ENCODE data around the gene TMEM74B. TPM values are rescaled to one million over a fixed set of nuclear protein-coding genes. Genes with fewer than 3 reads are reported as not detected.

The TMEM74B gene
- total and polyA plus RNA-seq, 10 of the 15 experiments (the other 5 are each of a cell fraction or from before 2014, with no cell fraction given): 0.07 TPM; not detected in 9

- H3K36me3 ChIP-seq (ENCODE audit: control insufficient read depth in 2 of 2, insufficient read depth in 2 of 2, low read length in 1 of 2): peaks cover 21 to 27% of the 10 kb centered on the region in 2 experiments
- TF ChIP-seq SIX5 (IDR thresholded peaks at IDR 0.05; ENCODE audit: low read depth, low read length, severe bottlenecking) (no peak), KAT2A (conservative IDR thresholded peaks at IDR 0.05; ENCODE audit: control insufficient read depth, low read depth, low read length) (no peak), BACH1 (IDR thresholded peaks at IDR 0.05; ENCODE audit: borderline replicate concordance) (no peak), RAD51 (IDR thresholded peaks at IDR 0.05) (no peak), ZNF384 (IDR thresholded peaks at IDR 0.05; ENCODE audit: borderline replicate concordance, low read depth, low read length) (no peak)
- intact Hi-C loops (cut with micrococcal nuclease; ENCODE audit: unreplicated experiment): no loop called here
- no peaks in the 10 kb centered on the region for H3K4me1 ChIP-seq (ENCODE audit: control insufficient read depth, insufficient read depth, low read length)
- FAIRE-seq (no peak), ATAC-seq (no peak), DNase-seq (ENCODE audit: low read depth, low spot score) (no peak)
- POLR2A ChIA-PET: no interaction called here
- 94% methylated on average over 3 of the region's 3 CpGs for WGBS (ENCODE audit: insufficient coverage, insufficient replicate concordance, low lambda C conversion rate, missing lambda C conversion rate)
- peaks cover 2% of the 10 kb centered on the region; the same call in 2 of the 3 replicates for H3K9me3 ChIP-seq (replicated peaks; ENCODE audit: control insufficient read depth, insufficient read depth, low read length)
- H3K27me3 ChIP-seq (replicated peaks in 1 of 2; ENCODE audit: control insufficient read depth in 2 of 2, insufficient read depth in 2 of 2, low read length in 1 of 2): no peaks in the 10 kb centered on the region
- H2AFZ ChIP-seq (ENCODE audit: control insufficient read depth, low read depth, low read length): no peak overlapping the region
- no peaks in the 10 kb centered on the region for H4K20me1 ChIP-seq (ENCODE audit: control insufficient read depth, insufficient read depth)
- no TSS peak for BruUV-seq (replicated peaks)
- peaks cover 2% of the 10 kb centered on the region; the same call in 1 of the 2 replicates for H3K79me2 ChIP-seq (ENCODE audit: control insufficient read depth, insufficient read depth, low read length)
- RAD21 ChIA-PET (ENCODE audit: unreplicated experiment): no interaction called here
- in situ Hi-C loops (cut with MboI): no loop called here
- CTCF ChIA-PET: interaction anchor here (1.2 kb wide), 1 partner anchor 13 kb away, joined by 4 read pairs; no protein-coding TSS in a partner anchor
- no peak overlapping the region for H3K4me3 ChIP-seq
- no peak overlapping the region for H3K27ac ChIP-seq (ENCODE audit: control insufficient read depth, insufficient read depth)
- no peak overlapping the region for H3K9ac ChIP-seq (ENCODE audit: control insufficient read depth, insufficient read depth, low read length)
- SMC1A ChIA-PET (ENCODE audit: uncharacterized antibody, unreplicated experiment): interaction anchor here (0.7 to 2.0 kb wide), 2 partner anchors 10 to 52 kb away, joined by 3 to 6 read pairs; no protein-coding TSS in a partner anchor
- no peak overlapping the region for H3K4me2 ChIP-seq (ENCODE audit: control insufficient read depth, insufficient read depth)
Observed at GRCh38 chr20:1131354-1131753, 53.4 kb downstream of the TMEM74B start.

GRCh38 chr20:1130847-1131246 is 53.9 kb downstream of the TMEM74B start:
- WGBS (ENCODE audit: insufficient coverage, insufficient replicate concordance, low lambda C conversion rate, missing lambda C conversion rate): 44% methylated on average over 5 of the region's 5 CpGs

More at GRCh38 chr20:1130847-1131246, 53.9 kb downstream of the TMEM74B start:
- FAIRE-seq (no peak), DNase-seq (ENCODE audit: low read depth, low spot score) (no peak), ATAC-seq (peak; percentile 15; the same call in 1 of the 3 replicates)
- H3K27ac ChIP-seq (ENCODE audit: control insufficient read depth, insufficient read depth): no peak overlapping the region
- H3K36me3 ChIP-seq (ENCODE audit: control insufficient read depth in 2 of 2, insufficient read depth in 2 of 2, low read length in 1 of 2): peaks cover 22 to 26% of the 10 kb centered on the region in 2 experiments
- ChIA-PET SMC1A (ENCODE audit: uncharacterized antibody, unreplicated experiment) (no interaction called here), RAD21 (ENCODE audit: unreplicated experiment) (no interaction called here), POLR2A (interaction anchor here (0.6 kb wide), 1 partner anchor 9 kb away, joined by 3 read pairs; no protein-coding TSS in a partner anchor), CTCF (no interaction called here)
- TF ChIP-seq ATF3 (IDR thresholded peaks at IDR 0.05; ENCODE audit: borderline replicate concordance, extremely low read depth, low read depth, low read length) (no peak), SPI1 (IDR thresholded peaks at IDR 0.05; ENCODE audit: borderline replicate concordance, insufficient read depth, low read depth, low read length) (peak; percentile 67; the same call in 1 of the 2 replicates)
- in situ Hi-C loops (cut with MboI) (no loop called here), intact Hi-C loops (cut with micrococcal nuclease; ENCODE audit: unreplicated experiment) (no loop called here)
- H3K9me3 ChIP-seq (replicated peaks; ENCODE audit: control insufficient read depth, insufficient read depth, low read length): peaks cover 2% of the 10 kb centered on the region; the same call in 2 of the 3 replicates
- H2AFZ ChIP-seq (ENCODE audit: control insufficient read depth, low read depth, low read length): no peak overlapping the region
- no TSS peak for BruUV-seq (replicated peaks)
- H3K4me2 ChIP-seq (ENCODE audit: control insufficient read depth, insufficient read depth): no peak overlapping the region
- peaks cover 2% of the 10 kb centered on the region; the same call in 1 of the 2 replicates for H3K79me2 ChIP-seq (ENCODE audit: control insufficient read depth, insufficient read depth, low read length)
- no peak overlapping the region for H3K4me3 ChIP-seq
- no peaks in the 10 kb centered on the region for H4K20me1 ChIP-seq (ENCODE audit: control insufficient read depth, insufficient read depth)
- H3K27me3 ChIP-seq (replicated peaks in 1 of 2; ENCODE audit: control insufficient read depth in 2 of 2, insufficient read depth in 2 of 2, low read length in 1 of 2): no peaks in the 10 kb centered on the region
- no peak overlapping the region for H3K9ac ChIP-seq (ENCODE audit: control insufficient read depth, insufficient read depth, low read length)
- no peaks in the 10 kb centered on the region for H3K4me1 ChIP-seq (ENCODE audit: control insufficient read depth, insufficient read depth, low read length)

Other genes starting within 250 kb of the TMEM74B start
- not detected in 2 replicates for gene RSPO4, start 182.7 kb downstream of the TMEM74B start, total RNA-seq (2014; rRNA removed)
- gene RSPO4, start 182.7 kb downstream of the TMEM74B start, total RNA-seq (2014; rRNA removed; fragmentation: Illumina TruSeq; extraction: Trizol): not detected in 2 replicates
- not detected in 2 replicates for gene RSPO4, start 182.7 kb downstream of the TMEM74B start, total RNA-seq (2021)
- not detected in 2 replicates for gene RSPO4, start 182.7 kb downstream of the TMEM74B start, polyA plus RNA-seq (2011; rRNA removed)
- gene RSPO4, start 182.7 kb downstream of the TMEM74B start, polyA plus RNA-seq (2014; fragmentation: Illumina TruSeq; extraction: Trizol): not detected in 2 replicates
- gene RSPO4, start 182.7 kb downstream of the TMEM74B start, polyA plus RNA-seq (2014; fragmentation: Nextera tagmentation; extraction: Ambion mirVana): not detected
- gene RSPO4, start 182.7 kb downstream of the TMEM74B start, polyA plus RNA-seq (2014; rRNA removed): 0.06 and 0.08 TPM in 2 replicates
- gene RSPO4, start 182.7 kb downstream of the TMEM74B start, polyA plus RNA-seq (2016; fragmentation: Nextera tagmentation; extraction: Ambion mirVana): not detected
- gene PSMF1, start 66.4 kb downstream of the TMEM74B start, total RNA-seq (2014; rRNA removed): 30.2 and 32.9 TPM in 2 replicates
- gene PSMF1, start 66.4 kb downstream of the TMEM74B start, total RNA-seq (2014; rRNA removed; fragmentation: Illumina TruSeq; extraction: Trizol): 35.2 and 35.8 TPM in 2 replicates
- gene PSMF1, start 66.4 kb downstream of the TMEM74B start, total RNA-seq (2021): 156 and 167 TPM in 2 replicates
- 29.3 and 45.9 TPM in 2 replicates for gene PSMF1, start 66.4 kb downstream of the TMEM74B start, polyA plus RNA-seq (2011; rRNA removed)
- gene PSMF1, start 66.4 kb downstream of the TMEM74B start, polyA plus RNA-seq (2014; fragmentation: Illumina TruSeq; extraction: Trizol): 68.1 and 171 TPM in 2 replicates
- 10 to 100 TPM; 14.2 to 14.4 TPM for gene PSMF1, start 66.4 kb downstream of the TMEM74B start, polyA plus RNA-seq (2014; fragmentation: Nextera tagmentation; extraction: Ambion mirVana)
- gene PSMF1, start 66.4 kb downstream of the TMEM74B start, polyA plus RNA-seq (2014; rRNA removed): 27.3 and 35.1 TPM in 2 replicates
- gene PSMF1, start 66.4 kb downstream of the TMEM74B start, polyA plus RNA-seq (2016; fragmentation: Nextera tagmentation; extraction: Ambion mirVana): 100 to 1,000 TPM; 159 to 173 TPM
- gene C20orf202, start 18.5 kb upstream of the TMEM74B start, total RNA-seq (2014; rRNA removed): not detected in 2 replicates
- gene C20orf202, start 18.5 kb upstream of the TMEM74B start, total RNA-seq (2014; rRNA removed; fragmentation: Illumina TruSeq; extraction: Trizol): not detected in 2 replicates
- gene C20orf202, start 18.5 kb upstream of the TMEM74B start, total RNA-seq (2021): not detected in 2 replicates
- gene C20orf202, start 18.5 kb upstream of the TMEM74B start, polyA plus RNA-seq (2011; rRNA removed): 0.04 and 0.10 TPM in 2 replicates
- 0.04 TPM in 1 of 2 replicates, not detected in the other for gene C20orf202, start 18.5 kb upstream of the TMEM74B start, polyA plus RNA-seq (2014; fragmentation: Illumina TruSeq; extraction: Trizol)
- gene C20orf202, start 18.5 kb upstream of the TMEM74B start, polyA plus RNA-seq (2014; fragmentation: Nextera tagmentation; extraction: Ambion mirVana): not detected
- 0.08 TPM in 1 of 2 replicates, not detected in the other for gene C20orf202, start 18.5 kb upstream of the TMEM74B start, polyA plus RNA-seq (2014; rRNA removed)
- not detected for gene C20orf202, start 18.5 kb upstream of the TMEM74B start, polyA plus RNA-seq (2016; fragmentation: Nextera tagmentation; extraction: Ambion mirVana)
- not detected in 2 replicates for gene RAD21L1, start 41.1 kb upstream of the TMEM74B start, total RNA-seq (2014; rRNA removed)
- not detected in 2 replicates for gene RAD21L1, start 41.1 kb upstream of the TMEM74B start, total RNA-seq (2014; rRNA removed; fragmentation: Illumina TruSeq; extraction: Trizol)
- gene RAD21L1, start 41.1 kb upstream of the TMEM74B start, total RNA-seq (2021): not detected in 2 replicates
- not detected in 2 replicates for gene RAD21L1, start 41.1 kb upstream of the TMEM74B start, polyA plus RNA-seq (2011; rRNA removed)
- 0.14 TPM in 1 of 2 replicates, not detected in the other for gene RAD21L1, start 41.1 kb upstream of the TMEM74B start, polyA plus RNA-seq (2014; fragmentation: Illumina TruSeq; extraction: Trizol)
- gene RAD21L1, start 41.1 kb upstream of the TMEM74B start, polyA plus RNA-seq (2014; fragmentation: Nextera tagmentation; extraction: Ambion mirVana): not detected
- gene RAD21L1, start 41.1 kb upstream of the TMEM74B start, polyA plus RNA-seq (2014; rRNA removed): not detected in 2 replicates
- gene RAD21L1, start 41.1 kb upstream of the TMEM74B start, polyA plus RNA-seq (2016; fragmentation: Nextera tagmentation; extraction: Ambion mirVana): not detected
- gene SNPH, start 81.3 kb upstream of the TMEM74B start, total RNA-seq (2014; rRNA removed): 0.45 and 0.49 TPM in 2 replicates
- 0.13 and 0.14 TPM in 2 replicates for gene SNPH, start 81.3 kb upstream of the TMEM74B start, total RNA-seq (2014; rRNA removed; fragmentation: Illumina TruSeq; extraction: Trizol)
- 0.31 and 0.53 TPM in 2 replicates for gene SNPH, start 81.3 kb upstream of the TMEM74B start, total RNA-seq (2021)
- gene SNPH, start 81.3 kb upstream of the TMEM74B start, polyA plus RNA-seq (2011; rRNA removed): not detected in 2 replicates
- 0.05 and 0.15 TPM in 2 replicates for gene SNPH, start 81.3 kb upstream of the TMEM74B start, polyA plus RNA-seq (2014; fragmentation: Illumina TruSeq; extraction: Trizol)
- under 1 TPM in 1 of 2 experiments, not detected in 1; 0.02 TPM for gene SNPH, start 81.3 kb upstream of the TMEM74B start, polyA plus RNA-seq (2014; fragmentation: Nextera tagmentation; extraction: Ambion mirVana)
- 0.27 and 0.40 TPM in 2 replicates for gene SNPH, start 81.3 kb upstream of the TMEM74B start, polyA plus RNA-seq (2014; rRNA removed)
- under 1 TPM; 0.37 to 0.44 TPM for gene SNPH, start 81.3 kb upstream of the TMEM74B start, polyA plus RNA-seq (2016; fragmentation: Nextera tagmentation; extraction: Ambion mirVana)
- gene SDCBP2, start 144.2 kb upstream of the TMEM74B start, total RNA-seq (2014; rRNA removed): 0.60 and 1.1 TPM in 2 replicates
- gene SDCBP2, start 144.2 kb upstream of the TMEM74B start, total RNA-seq (2014; rRNA removed; fragmentation: Illumina TruSeq; extraction: Trizol): 0.45 and 0.60 TPM in 2 replicates
- gene SDCBP2, start 144.2 kb upstream of the TMEM74B start, total RNA-seq (2021): 0.77 and 1.5 TPM in 2 replicates
- gene SDCBP2, start 144.2 kb upstream of the TMEM74B start, polyA plus RNA-seq (2011; rRNA removed): 1.3 and 1.5 TPM in 2 replicates
- gene SDCBP2, start 144.2 kb upstream of the TMEM74B start, polyA plus RNA-seq (2014; fragmentation: Illumina TruSeq; extraction: Trizol): 0.51 and 0.96 TPM in 2 replicates
- gene SDCBP2, start 144.2 kb upstream of the TMEM74B start, polyA plus RNA-seq (2014; fragmentation: Nextera tagmentation; extraction: Ambion mirVana): under 1 TPM in 1 of 2 experiments, not detected in 1; 0.16 TPM
- 1.3 and 1.9 TPM in 2 replicates for gene SDCBP2, start 144.2 kb upstream of the TMEM74B start, polyA plus RNA-seq (2014; rRNA removed)
- 1 to 10 TPM; 1.4 to 2.4 TPM for gene SDCBP2, start 144.2 kb upstream of the TMEM74B start, polyA plus RNA-seq (2016; fragmentation: Nextera tagmentation; extraction: Ambion mirVana)
- gene FKBP1A, start 208.1 kb upstream of the TMEM74B start, total RNA-seq (2014; rRNA removed): 88.4 and 103 TPM in 2 replicates
- gene FKBP1A, start 208.1 kb upstream of the TMEM74B start, total RNA-seq (2014; rRNA removed; fragmentation: Illumina TruSeq; extraction: Trizol): 121 and 129 TPM in 2 replicates
- gene FKBP1A, start 208.1 kb upstream of the TMEM74B start, total RNA-seq (2021): 249 and 256 TPM in 2 replicates
- 412 and 519 TPM in 2 replicates for gene FKBP1A, start 208.1 kb upstream of the TMEM74B start, polyA plus RNA-seq (2011; rRNA removed)
- gene FKBP1A, start 208.1 kb upstream of the TMEM74B start, polyA plus RNA-seq (2014; fragmentation: Illumina TruSeq; extraction: Trizol): 687 and 768 TPM in 2 replicates
- 100 to 1,000 TPM; 150 to 166 TPM for gene FKBP1A, start 208.1 kb upstream of the TMEM74B start, polyA plus RNA-seq (2014; fragmentation: Nextera tagmentation; extraction: Ambion mirVana)
- gene FKBP1A, start 208.1 kb upstream of the TMEM74B start, polyA plus RNA-seq (2014; rRNA removed): 258 and 259 TPM in 2 replicates
- gene FKBP1A, start 208.1 kb upstream of the TMEM74B start, polyA plus RNA-seq (2016; fragmentation: Nextera tagmentation; extraction: Ambion mirVana): 100 to 1,000 TPM; 590 TPM

All from GM12878 (cell line).